ENCODE data around the gene ENO1.
"Not testable (repeated sequence)": the region's sequence is repeated elsewhere in the genome, so short reads cannot be mapped to it uniquely, and the experiment has no call there.

The ENO1 gene

GRCh38 chr1:8878448-8878697, at the start of gene ENO1:
Gene ENO1, minus strand, starts transcription at chr1:8878686. Its CDS starts 3,778 bp downstream, at chr1:8874908.
- DNase-seq (ENCODE audit: low read depth in 2 of 2): no peak

- no peak for DNase-seq (ENCODE audit: low read depth in 2 of 2)
Measured at GRCh38 chr1:8926707-8927694, 48.5 kb upstream of the ENO1 start.

GRCh38 chr1:8925960-8926359, 47.5 kb upstream of the ENO1 start:
- no peak for DNase-seq (ENCODE audit: low read depth in 2 of 2)

- DNase-seq (ENCODE audit: low read depth in 2 of 2): no peak
Measured at GRCh38 chr1:8925406-8925805, 46.9 kb upstream of the ENO1 start.

GRCh38 chr1:8922962-8923361, 44.5 kb upstream of the ENO1 start:
- no peak for DNase-seq (ENCODE audit: low read depth in 2 of 2)

- not testable (repeated sequence) for DNase-seq (ENCODE audit: low read depth in 2 of 2)
Measured at GRCh38 chr1:8917536-8917935, 39.0 kb upstream of the ENO1 start.

- no peak for DNase-seq (ENCODE audit: low read depth in 2 of 2)
Measured at GRCh38 chr1:8915446-8915845, 37.0 kb upstream of the ENO1 start.

- DNase-seq (ENCODE audit: low read depth in 2 of 2): no peak
Measured at GRCh38 chr1:8914466-8914865, 36.0 kb upstream of the ENO1 start.

GRCh38 chr1:8913457-8913856, 35.0 kb upstream of the ENO1 start:
- no peak for DNase-seq (ENCODE audit: low read depth in 2 of 2)

- DNase-seq (ENCODE audit: low read depth in 2 of 2): no peak
Measured at GRCh38 chr1:8911416-8912309, 33.2 kb upstream of the ENO1 start.

GRCh38 chr1:8910914-8911313, 32.4 kb upstream of the ENO1 start:
- DNase-seq (ENCODE audit: low read depth in 2 of 2): no peak

GRCh38 chr1:8910331-8910730, 31.8 kb upstream of the ENO1 start:
- DNase-seq (ENCODE audit: low read depth in 2 of 2): no peak

GRCh38 chr1:8908388-8909151, 30.1 kb upstream of the ENO1 start:
- no peak for DNase-seq (ENCODE audit: low read depth in 2 of 2)

- no peak for DNase-seq (ENCODE audit: low read depth in 2 of 2)
Measured at GRCh38 chr1:8905582-8906191, 27.2 kb upstream of the ENO1 start.

- DNase-seq (ENCODE audit: low read depth in 2 of 2): no peak
Measured at GRCh38 chr1:8903908-8904650, 25.6 kb upstream of the ENO1 start.

GRCh38 chr1:8903410-8903809, 24.9 kb upstream of the ENO1 start:
- no peak for DNase-seq (ENCODE audit: low read depth in 2 of 2)

- no peak for DNase-seq (ENCODE audit: low read depth in 2 of 2)
Measured at GRCh38 chr1:8902765-8903164, 24.3 kb upstream of the ENO1 start.

GRCh38 chr1:8900684-8901083, 22.2 kb upstream of the ENO1 start:
- DNase-seq (ENCODE audit: low read depth in 2 of 2): not testable (repeated sequence)

- no peak for DNase-seq (ENCODE audit: low read depth in 2 of 2)
Measured at GRCh38 chr1:8899046-8899445, 20.6 kb upstream of the ENO1 start.

GRCh38 chr1:8898418-8898817, 19.9 kb upstream of the ENO1 start:
- not testable (repeated sequence) for DNase-seq (ENCODE audit: low read depth in 2 of 2)

GRCh38 chr1:8897505-8897904, 19.0 kb upstream of the ENO1 start:
- DNase-seq (ENCODE audit: low read depth in 2 of 2): not testable (repeated sequence)

All from stimulated activated CD4-positive, alpha-beta T cell treated with anti-CD3 and anti-CD28 coated beads, Interleukin-4, amount 100 ng/mL, for 48 hours (primary cell).